ENCODE data around the gene CYB5R2.
A peak's percentile ranks its signal among the peaks of the same experiment; 100 is the strongest.

The CYB5R2 gene

DNA sequence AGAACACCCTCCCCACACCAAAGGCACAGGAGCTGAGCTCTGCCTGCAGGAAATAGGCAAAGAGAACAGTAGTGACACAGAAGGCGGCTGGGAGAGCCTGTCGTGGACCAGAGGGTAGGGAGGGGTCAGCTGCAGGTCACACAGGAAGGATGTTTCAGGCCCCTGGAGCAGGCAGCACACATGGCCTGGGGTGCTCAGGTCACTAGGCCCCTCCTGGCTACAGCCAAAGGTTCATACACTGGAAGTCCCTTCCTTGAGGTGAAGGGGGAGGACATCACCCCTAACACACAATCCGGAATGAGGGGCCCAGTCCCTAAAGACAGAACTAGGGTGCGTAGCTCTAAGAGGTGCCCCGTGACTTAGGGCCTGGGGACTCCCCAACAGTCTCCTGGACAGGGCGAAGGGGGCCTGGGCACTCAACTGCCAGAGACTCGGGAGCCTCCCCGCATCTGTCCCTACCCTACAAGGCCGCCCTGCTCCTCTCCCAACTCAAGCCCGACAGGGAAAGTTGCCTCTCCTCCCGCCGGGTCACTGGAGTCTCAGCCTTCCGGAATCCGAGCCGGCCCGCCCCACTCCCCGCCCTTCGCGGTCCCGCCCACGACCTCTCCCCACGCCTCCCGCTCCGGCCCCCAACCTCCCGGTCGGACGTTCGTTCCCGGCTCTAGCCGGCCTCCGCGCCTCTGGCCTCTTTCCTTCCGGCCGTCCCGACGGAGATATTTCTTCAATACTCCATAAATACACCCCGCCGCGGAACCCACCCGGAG lies at the start of gene CYB5R2:
Gene CYB5R2, minus strand, starts transcription at position 541 of the 764 bp plus-strand sequence. CDS start 675 bp downstream, outside the sequence.
- H3K27ac ChIP-seq: peak within 1 kb of the TSS; percentile 91
- H3K4me1 ChIP-seq: peaks cover 28% of the 10 kb centered on the region
- no peaks in the 10 kb centered on the region for H3K36me3 ChIP-seq (ENCODE audit: control insufficient read depth, insufficient read depth, low read length)
- H3K4me2 ChIP-seq (ENCODE audit: low read length): peak within 1 kb of the TSS; percentile 74
- H3K27me3 ChIP-seq (ENCODE audit: control insufficient read depth, insufficient read depth, low read length): no peaks in the 10 kb centered on the region
- no peaks in the 10 kb centered on the region for H3K79me2 ChIP-seq
- H3K9me3 ChIP-seq (ENCODE audit: control insufficient read depth, low read length): no peaks in the 10 kb centered on the region
- peak within 1 kb of the TSS; percentile 84 for H3K9ac ChIP-seq
- peak within 1 kb of the TSS; percentile 63 for H3K4me3 ChIP-seq (ENCODE audit: low read depth, low read length)
- no peak for TF ChIP-seq CTCF (IDR thresholded peaks at IDR 0.05)
- peak within 1 kb of the TSS; percentile 91 for H2AFZ ChIP-seq

DNA sequence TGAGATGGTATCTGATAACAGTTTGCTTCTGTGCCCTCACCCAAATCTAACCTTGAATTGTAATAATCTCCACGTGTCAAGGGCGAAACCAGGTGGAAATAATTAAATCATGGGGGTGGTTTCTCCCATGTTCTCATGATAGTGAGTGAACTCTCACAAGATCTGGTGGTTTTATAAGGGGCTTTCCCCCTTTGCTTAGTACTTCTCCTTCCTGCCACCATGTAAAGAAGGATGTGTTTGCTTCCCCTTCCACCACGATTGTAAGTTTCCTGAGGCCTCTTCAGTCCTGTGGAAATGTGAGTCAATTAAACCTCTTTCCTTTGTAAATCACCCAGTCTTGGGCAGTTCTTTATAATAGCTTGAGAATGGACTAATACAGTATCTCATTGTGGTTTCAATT lies 41.5 kb upstream of the CYB5R2 start:
- no peaks in the 10 kb centered on the region for H3K36me3 ChIP-seq (ENCODE audit: control insufficient read depth, insufficient read depth, low read length)
- H3K79me2 ChIP-seq: no peaks in the 10 kb centered on the region
- no peak overlapping the region for H3K4me2 ChIP-seq (ENCODE audit: low read length)
- TF ChIP-seq CTCF (IDR thresholded peaks at IDR 0.05): no peak
- no peaks in the 10 kb centered on the region for H3K9me3 ChIP-seq (ENCODE audit: control insufficient read depth, low read length)
- no peak overlapping the region for H2AFZ ChIP-seq
- no peaks in the 10 kb centered on the region for H3K4me1 ChIP-seq
- H3K4me3 ChIP-seq (ENCODE audit: low read depth, low read length): no peak overlapping the region
- H3K9ac ChIP-seq: no peak overlapping the region
- H3K27me3 ChIP-seq (ENCODE audit: control insufficient read depth, insufficient read depth, low read length): no peaks in the 10 kb centered on the region
- H3K27ac ChIP-seq: no peak overlapping the region

GRCh38 chr11:7706377-7706776 lies 33.1 kb upstream of the CYB5R2 start, which contains the start of gene OVCH2:
OVCH2 (minus strand) TSS chr11:7706477; CDS start chr11:7706394, 83 bp downstream.
- Histone ChIP-seq H3K36me3 (ENCODE audit: control insufficient read depth, insufficient read depth, low read length) (no peaks in the 10 kb centered on the region), H3K4me3 (ENCODE audit: low read depth, low read length) (no peak within 1 kb of the TSS), H3K27ac (no peak within 1 kb of the TSS), H3K79me2 (no peaks in the 10 kb centered on the region), H3K4me1 (no peaks in the 10 kb centered on the region), H3K9me3 (ENCODE audit: control insufficient read depth, low read length) (no peaks in the 10 kb centered on the region), H3K27me3 (ENCODE audit: control insufficient read depth, insufficient read depth, low read length) (no peaks in the 10 kb centered on the region), H3K9ac (no peak within 1 kb of the TSS), H2AFZ (no peak within 1 kb of the TSS), H3K4me2 (ENCODE audit: low read length) (no peak within 1 kb of the TSS)
- TF ChIP-seq CTCF (IDR thresholded peaks at IDR 0.05): no peak

GRCh38 chr11:7703740-7704139 lies 30.4 kb upstream of the CYB5R2 start:
- Histone ChIP-seq H3K27me3 (ENCODE audit: control insufficient read depth, insufficient read depth, low read length) (no peaks in the 10 kb centered on the region), H3K4me1 (no peaks in the 10 kb centered on the region), H3K27ac (no peak overlapping the region), H3K9ac (no peak overlapping the region), H3K9me3 (ENCODE audit: control insufficient read depth, low read length) (no peaks in the 10 kb centered on the region), H2AFZ (no peak overlapping the region), H3K4me3 (ENCODE audit: low read depth, low read length) (no peak overlapping the region), H3K4me2 (ENCODE audit: low read length) (no peak overlapping the region), H3K36me3 (ENCODE audit: control insufficient read depth, insufficient read depth, low read length) (no peaks in the 10 kb centered on the region), H3K79me2 (no peaks in the 10 kb centered on the region)
- TF ChIP-seq CTCF (IDR thresholded peaks at IDR 0.05): no peak

DNA sequence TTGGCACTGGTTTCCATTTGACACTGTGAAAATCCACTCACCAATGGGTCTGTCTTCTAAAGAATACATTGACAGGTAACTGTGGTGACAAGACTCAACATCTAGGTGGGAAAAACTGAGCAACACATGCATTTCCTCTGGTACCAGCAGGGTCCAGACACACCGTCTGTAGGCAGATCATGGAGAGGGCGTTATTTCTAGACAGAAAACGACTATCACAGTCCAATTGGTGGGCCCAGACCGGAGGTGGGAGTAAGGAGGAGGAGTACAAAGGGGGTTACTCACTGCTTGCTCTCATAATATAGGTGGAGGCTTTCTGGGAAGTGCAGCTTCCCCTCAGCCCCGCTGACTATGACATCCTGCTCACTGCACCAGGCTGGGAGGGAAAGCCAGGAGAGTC lies 23.1 kb upstream of the CYB5R2 start:
- Histone ChIP-seq H3K9ac (no peak overlapping the region), H3K36me3 (ENCODE audit: control insufficient read depth, insufficient read depth, low read length) (no peaks in the 10 kb centered on the region), H3K4me3 (ENCODE audit: low read depth, low read length) (no peak overlapping the region), H3K27ac (no peak overlapping the region), H3K9me3 (ENCODE audit: control insufficient read depth, low read length) (no peaks in the 10 kb centered on the region), H2AFZ (no peak overlapping the region), H3K4me1 (peaks cover 12% of the 10 kb centered on the region), H3K79me2 (no peaks in the 10 kb centered on the region), H3K27me3 (ENCODE audit: control insufficient read depth, insufficient read depth, low read length) (no peaks in the 10 kb centered on the region), H3K4me2 (ENCODE audit: low read length) (no peak overlapping the region)
- no peak for TF ChIP-seq CTCF (IDR thresholded peaks at IDR 0.05)
